ENCODE measurements around the gene CEBPA. TPM values are rescaled to one million over a fixed set of nuclear protein-coding genes. Genes with fewer than 3 reads are reported as not detected.

The CEBPA gene
- total RNA-seq, 2 donors from 2014 or later = 25.2 to 58.7 TPM

- no peaks in the 10 kb centered on the region for H3K27me3 ChIP-seq (replicated peaks; ENCODE audit: insufficient read depth)
- no peak overlapping the region for H3K27ac ChIP-seq
- no peaks in the 10 kb centered on the region for H3K9me3 ChIP-seq
- DNase-seq (ENCODE audit: low spot score) = no peak
- no peak for TF ChIP-seq POLR2A (IDR thresholded peaks at IDR 0.05)
- 79% methylated on average over 22 of the region's 22 CpGs for WGBS
- intact Hi-C loops (cut with DNase I) = no loop called here
- H3K4me3 ChIP-seq = no peak overlapping the region
- H3K4me1 ChIP-seq (replicated peaks) = peaks cover under 1% of the 10 kb centered on the region
- no peaks in the 10 kb centered on the region for H3K36me3 ChIP-seq
Measured at GRCh38 chr19:33268162-33268991, 34.0 kb downstream of the CEBPA start.

- Histone ChIP-seq H3K9me3 (no peaks in the 10 kb centered on the region), H3K27ac (no peak overlapping the region), H3K36me3 (no peaks in the 10 kb centered on the region), H3K4me3 (no peak overlapping the region), H3K27me3 (replicated peaks; ENCODE audit: insufficient read depth) (no peaks in the 10 kb centered on the region), H3K4me1 (replicated peaks) (no peaks in the 10 kb centered on the region)
- TF ChIP-seq POLR2AphosphoS5 (IDR thresholded peaks at IDR 0.05) (no peak), CTCF (IDR thresholded peaks at IDR 0.05) (no peak), POLR2A (IDR thresholded peaks at IDR 0.05) (no peak)
- no peak for DNase-seq (ENCODE audit: low spot score)
- intact Hi-C loops (cut with DNase I) = no loop called here
- 88% methylated on average over 14 of the region's 14 CpGs for WGBS
Measured at GRCh38 chr19:33267706-33268105, 34.6 kb downstream of the CEBPA start.

- TF ChIP-seq POLR2AphosphoS5 (IDR thresholded peaks at IDR 0.05) = no peak
- TF ChIP-seq CTCF (IDR thresholded peaks at IDR 0.05) = no peak
- no peak for TF ChIP-seq POLR2A (IDR thresholded peaks at IDR 0.05)
- Histone ChIP-seq H3K9me3 (no peaks in the 10 kb centered on the region), H3K27me3 (replicated peaks; ENCODE audit: insufficient read depth) (no peaks in the 10 kb centered on the region), H3K4me3 (no peak overlapping the region), H3K27ac (no peak overlapping the region), H3K36me3 (no peaks in the 10 kb centered on the region), H3K4me1 (replicated peaks) (no peaks in the 10 kb centered on the region)
- DNase-seq (ENCODE audit: low spot score) = no peak
- intact Hi-C loops (cut with DNase I) = no loop called here
- WGBS = 83% methylated on average over 20 of the region's 20 CpGs
Measured at GRCh38 chr19:33266974-33267484, 35.3 kb downstream of the CEBPA start.

GRCh38 chr19:33264881-33265445 is 37.4 kb downstream of the CEBPA start:
- H3K4me3 ChIP-seq = no peak overlapping the region
- intact Hi-C loops (cut with DNase I) = no loop called here
- no peaks in the 10 kb centered on the region for H3K9me3 ChIP-seq
- DNase-seq (ENCODE audit: low spot score) = no peak
- TF ChIP-seq POLR2A (IDR thresholded peaks at IDR 0.05) (no peak), POLR2AphosphoS5 (IDR thresholded peaks at IDR 0.05) (no peak), CTCF (IDR thresholded peaks at IDR 0.05) (no peak)
- no peak overlapping the region for H3K27ac ChIP-seq
- no peaks in the 10 kb centered on the region for H3K36me3 ChIP-seq
- H3K27me3 ChIP-seq (replicated peaks; ENCODE audit: insufficient read depth) = no peaks in the 10 kb centered on the region
- H3K4me1 ChIP-seq (replicated peaks) = no peaks in the 10 kb centered on the region
- WGBS = 90% methylated on average over 14 of the region's 14 CpGs

GRCh38 chr19:33263325-33264023 is 38.9 kb downstream of the CEBPA start:
- Histone ChIP-seq H3K4me3 (no peak overlapping the region), H3K27me3 (replicated peaks; ENCODE audit: insufficient read depth) (no peaks in the 10 kb centered on the region), H3K4me1 (replicated peaks) (no peaks in the 10 kb centered on the region), H3K9me3 (no peaks in the 10 kb centered on the region), H3K27ac (no peak overlapping the region), H3K36me3 (no peaks in the 10 kb centered on the region)
- no peak for DNase-seq (ENCODE audit: low spot score)
- intact Hi-C loops (cut with DNase I) = no loop called here
- 79% methylated on average over 25 of the region's 25 CpGs for WGBS
- TF ChIP-seq POLR2A (IDR thresholded peaks at IDR 0.05) (no peak), POLR2AphosphoS5 (IDR thresholded peaks at IDR 0.05) (no peak), CTCF (IDR thresholded peaks at IDR 0.05) (no peak)

Data from prostate gland (tissue), 2 donors.